ENCODE data around the gene ADRA2C.

The ADRA2C gene

GRCh38 chr4:3746701-3747580 lies 19.2 kb upstream of the ADRA2C start:
- Histone ChIP-seq H3K4me1 (ENCODE audit: control insufficient read depth, insufficient read depth, low read length) (peaks cover 17% of the 10 kb centered on the region), H3K27me3 (ENCODE audit: control insufficient read depth, insufficient read depth, low read length) (peaks cover 12% of the 10 kb centered on the region), H3K36me3 (ENCODE audit: control insufficient read depth, insufficient read depth, low read length) (no peaks in the 10 kb centered on the region), H3K27ac (ENCODE audit: low read depth, low read length) (no peak overlapping the region), H3K9me3 (ENCODE audit: control insufficient read depth, insufficient read depth, low read length) (peaks cover 6% of the 10 kb centered on the region; the same call in 1 of the 2 replicates), H3K9ac (ENCODE audit: low read depth, low read length) (no peak overlapping the region), H3K4me3 (ENCODE audit: low read depth, low read length) (no peak overlapping the region)

GRCh38 chr4:3747581-3747904 lies 18.6 kb upstream of the ADRA2C start:
- no peak overlapping the region for H3K9ac ChIP-seq (ENCODE audit: low read depth, low read length)
- H3K4me1 ChIP-seq (ENCODE audit: control insufficient read depth, insufficient read depth, low read length) = peaks cover 17% of the 10 kb centered on the region
- H3K27me3 ChIP-seq (ENCODE audit: control insufficient read depth, insufficient read depth, low read length) = peaks cover 12% of the 10 kb centered on the region
- H3K4me3 ChIP-seq (ENCODE audit: low read depth, low read length) = no peak overlapping the region
- no peak overlapping the region for H3K27ac ChIP-seq (ENCODE audit: low read depth, low read length)
- H3K9me3 ChIP-seq (ENCODE audit: control insufficient read depth, insufficient read depth, low read length) = peaks cover 4% of the 10 kb centered on the region; the same call in 1 of the 2 replicates
- H3K36me3 ChIP-seq (ENCODE audit: control insufficient read depth, insufficient read depth, low read length) = no peaks in the 10 kb centered on the region

GRCh38 chr4:3748136-3748898 lies 17.9 kb upstream of the ADRA2C start:
- Histone ChIP-seq H3K27me3 (ENCODE audit: control insufficient read depth, insufficient read depth, low read length) (peaks cover 12% of the 10 kb centered on the region), H3K27ac (ENCODE audit: low read depth, low read length) (no peak overlapping the region), H3K4me3 (ENCODE audit: low read depth, low read length) (no peak overlapping the region), H3K4me1 (ENCODE audit: control insufficient read depth, insufficient read depth, low read length) (peaks cover 19% of the 10 kb centered on the region), H3K9ac (ENCODE audit: low read depth, low read length) (no peak overlapping the region), H3K36me3 (ENCODE audit: control insufficient read depth, insufficient read depth, low read length) (no peaks in the 10 kb centered on the region), H3K9me3 (ENCODE audit: control insufficient read depth, insufficient read depth, low read length) (no peaks in the 10 kb centered on the region)

- peaks cover 26% of the 10 kb centered on the region for H3K4me1 ChIP-seq (ENCODE audit: control insufficient read depth, insufficient read depth, low read length)
- H3K36me3 ChIP-seq (ENCODE audit: control insufficient read depth, insufficient read depth, low read length) = no peaks in the 10 kb centered on the region
- no peak overlapping the region for H3K9ac ChIP-seq (ENCODE audit: low read depth, low read length)
- no peak overlapping the region for H3K27ac ChIP-seq (ENCODE audit: low read depth, low read length)
- H3K27me3 ChIP-seq (ENCODE audit: control insufficient read depth, insufficient read depth, low read length) = peaks cover 12% of the 10 kb centered on the region
- no peak overlapping the region for H3K4me3 ChIP-seq (ENCODE audit: low read depth, low read length)
- no peaks in the 10 kb centered on the region for H3K9me3 ChIP-seq (ENCODE audit: control insufficient read depth, insufficient read depth, low read length)
These were observed 17.1 kb upstream of the ADRA2C start for GRCh38 chr4:3749081-3749480.

- H3K27me3 ChIP-seq (ENCODE audit: control insufficient read depth, insufficient read depth, low read length) = peaks cover 12% of the 10 kb centered on the region
- no peak overlapping the region for H3K27ac ChIP-seq (ENCODE audit: low read depth, low read length)
- H3K36me3 ChIP-seq (ENCODE audit: control insufficient read depth, insufficient read depth, low read length) = no peaks in the 10 kb centered on the region
- peaks cover 25% of the 10 kb centered on the region for H3K4me1 ChIP-seq (ENCODE audit: control insufficient read depth, insufficient read depth, low read length)
- H3K9ac ChIP-seq (ENCODE audit: low read depth, low read length) = no peak overlapping the region
- no peak overlapping the region for H3K4me3 ChIP-seq (ENCODE audit: low read depth, low read length)
- no peaks in the 10 kb centered on the region for H3K9me3 ChIP-seq (ENCODE audit: control insufficient read depth, insufficient read depth, low read length)
These were observed 15.9 kb upstream of the ADRA2C start for GRCh38 chr4:3750334-3750733.

DNA sequence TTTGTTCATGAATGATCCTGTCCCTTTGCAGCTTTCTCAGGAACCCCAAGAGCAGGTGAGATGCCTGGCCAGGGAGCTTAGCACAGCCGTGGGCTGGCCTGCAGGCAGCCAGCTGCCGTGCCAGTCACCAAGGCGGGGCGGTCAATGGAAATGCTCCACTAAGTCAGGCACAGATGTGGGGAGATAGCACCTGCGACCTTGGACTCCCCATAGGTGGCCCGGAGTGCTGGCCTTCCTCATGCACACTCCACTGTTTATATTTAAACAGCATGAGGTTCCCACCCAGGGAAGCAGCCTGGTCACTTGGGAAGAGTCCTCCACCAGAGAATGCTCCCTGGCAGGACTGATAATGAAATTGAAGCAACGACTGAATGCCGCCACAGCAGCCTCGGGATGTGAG lies 14.2 kb upstream of the ADRA2C start:
- Histone ChIP-seq H3K36me3 (ENCODE audit: control insufficient read depth, insufficient read depth, low read length) (no peaks in the 10 kb centered on the region), H3K27me3 (ENCODE audit: control insufficient read depth, insufficient read depth, low read length) (peaks cover 7% of the 10 kb centered on the region; the same call in 1 of the 2 replicates)

GRCh38 chr4:3753726-3754412 lies 12.3 kb upstream of the ADRA2C start:
- H3K9ac ChIP-seq (ENCODE audit: low read depth, low read length) = peak overlapping the region; percentile 42
- H3K4me1 ChIP-seq (ENCODE audit: control insufficient read depth, insufficient read depth, low read length) = peaks cover 16% of the 10 kb centered on the region
- no peak overlapping the region for H3K4me3 ChIP-seq (ENCODE audit: low read depth, low read length)
- H3K27me3 ChIP-seq (ENCODE audit: control insufficient read depth, insufficient read depth, low read length) = no peaks in the 10 kb centered on the region
- H3K27ac ChIP-seq (ENCODE audit: low read depth, low read length) = peak overlapping the region; percentile 66
- H3K36me3 ChIP-seq (ENCODE audit: control insufficient read depth, insufficient read depth, low read length) = no peaks in the 10 kb centered on the region
- no peaks in the 10 kb centered on the region for H3K9me3 ChIP-seq (ENCODE audit: control insufficient read depth, insufficient read depth, low read length)

More for the DNA sequence above, 14.2 kb upstream of the ADRA2C start:
- Histone ChIP-seq H3K4me1 (ENCODE audit: control insufficient read depth, insufficient read depth, low read length) (peaks cover 16% of the 10 kb centered on the region), H3K9ac (ENCODE audit: low read depth, low read length) (no peak overlapping the region), H3K4me3 (ENCODE audit: low read depth, low read length) (no peak overlapping the region), H3K9me3 (ENCODE audit: control insufficient read depth, insufficient read depth, low read length) (no peaks in the 10 kb centered on the region), H3K27ac (ENCODE audit: low read depth, low read length) (no peak overlapping the region)

GRCh38 chr4:3756343-3757059 lies 9.7 kb upstream of the ADRA2C start:
- no peaks in the 10 kb centered on the region for H3K9me3 ChIP-seq (ENCODE audit: control insufficient read depth, insufficient read depth, low read length)
- no peak overlapping the region for H3K27ac ChIP-seq (ENCODE audit: low read depth, low read length)
- H3K4me3 ChIP-seq (ENCODE audit: low read depth, low read length) = no peak overlapping the region
- no peaks in the 10 kb centered on the region for H3K36me3 ChIP-seq (ENCODE audit: control insufficient read depth, insufficient read depth, low read length)
- no peak overlapping the region for H3K9ac ChIP-seq (ENCODE audit: low read depth, low read length)
- peaks cover 16% of the 10 kb centered on the region for H3K4me1 ChIP-seq (ENCODE audit: control insufficient read depth, insufficient read depth, low read length)
- H3K27me3 ChIP-seq (ENCODE audit: control insufficient read depth, insufficient read depth, low read length) = no peaks in the 10 kb centered on the region

DNA sequence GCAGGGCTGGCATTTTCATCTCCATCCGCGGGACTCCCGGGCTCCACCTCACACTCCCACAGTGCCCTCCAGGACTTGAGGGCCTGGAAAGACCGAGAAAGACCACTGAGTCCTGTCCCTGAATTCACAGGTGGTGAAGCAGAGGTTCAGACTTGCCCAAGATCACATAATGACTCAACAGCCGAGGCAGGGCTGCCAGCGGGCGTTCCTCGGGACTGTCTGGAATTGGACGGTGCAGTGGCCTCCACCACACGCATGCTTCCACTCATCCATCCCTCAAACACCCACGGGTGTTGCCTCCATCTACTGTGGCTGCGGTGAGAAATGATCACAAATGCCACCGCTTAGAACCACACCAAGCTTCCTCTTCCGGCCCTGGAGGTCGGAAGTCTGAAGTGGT lies 6.9 kb upstream of the ADRA2C start:
- Histone ChIP-seq H3K4me1 (ENCODE audit: control insufficient read depth, insufficient read depth, low read length) (peaks cover 5% of the 10 kb centered on the region), H3K27me3 (ENCODE audit: control insufficient read depth, insufficient read depth, low read length) (peaks cover 5% of the 10 kb centered on the region), H3K9me3 (ENCODE audit: control insufficient read depth, insufficient read depth, low read length) (no peaks in the 10 kb centered on the region), H3K36me3 (ENCODE audit: control insufficient read depth, insufficient read depth, low read length) (no peaks in the 10 kb centered on the region), H3K9ac (ENCODE audit: low read depth, low read length) (no peak overlapping the region), H3K27ac (ENCODE audit: low read depth, low read length) (no peak overlapping the region), H3K4me3 (ENCODE audit: low read depth, low read length) (no peak overlapping the region)

GRCh38 chr4:3760346-3760745 lies 5.8 kb upstream of the ADRA2C start:
- H3K9ac ChIP-seq (ENCODE audit: low read depth, low read length) = no peak overlapping the region
- H3K27ac ChIP-seq (ENCODE audit: low read depth, low read length) = no peak overlapping the region
- H3K9me3 ChIP-seq (ENCODE audit: control insufficient read depth, insufficient read depth, low read length) = no peaks in the 10 kb centered on the region
- no peaks in the 10 kb centered on the region; the same call in 1 of the 2 replicates for H3K4me1 ChIP-seq (ENCODE audit: control insufficient read depth, insufficient read depth, low read length)
- H3K36me3 ChIP-seq (ENCODE audit: control insufficient read depth, insufficient read depth, low read length) = no peaks in the 10 kb centered on the region
- no peak overlapping the region for H3K4me3 ChIP-seq (ENCODE audit: low read depth, low read length)
- peaks cover 17% of the 10 kb centered on the region for H3K27me3 ChIP-seq (ENCODE audit: control insufficient read depth, insufficient read depth, low read length)
